22Rv1 (cell line): ENCODE data around the gene ZNF35.

Experiments
- CTCF ChIP-seq: fragments of 450-650 bp; IDR thresholded peaks from 2 replicates; pipeline ENCODE4 v1.5.1; 2017; ENCODE audit warnings: mild to moderate bottlenecking
- ZFX ChIP-seq: fragments of 450-650 bp; IDR thresholded peaks from 2 replicates; pipeline ENCODE4 v1.6.1; 2017; ENCODE audit warnings: antibody characterized with exemption, borderline replicate concordance

GRCh38 chr3:44666346-44666745 lies 17.8 kb downstream of the ZNF35 start:
- TF ChIP-seq CTCF (no peak), ZFX (no peak)
